GM18502 (cell line): Measurements from ENCODE around the gene SDCCAG8.
A peak's percentile ranks its signal among the peaks of the same experiment; 100 is the strongest.
"Not testable (repeated sequence)": the region's sequence is repeated elsewhere in the genome, so short reads cannot be mapped to it uniquely, and the experiment has no call there.

Experiments used
- ATAC-seq: cut with Tn5 transposase; IDR thresholded peaks from one replicate; pipeline ENCODE4 v1.9.1; 2021; ENCODE audit warnings: mild to moderate bottlenecking; ENCODE audit not compliant: unreplicated experiment, poor library complexity

The SDCCAG8 gene

DNA sequence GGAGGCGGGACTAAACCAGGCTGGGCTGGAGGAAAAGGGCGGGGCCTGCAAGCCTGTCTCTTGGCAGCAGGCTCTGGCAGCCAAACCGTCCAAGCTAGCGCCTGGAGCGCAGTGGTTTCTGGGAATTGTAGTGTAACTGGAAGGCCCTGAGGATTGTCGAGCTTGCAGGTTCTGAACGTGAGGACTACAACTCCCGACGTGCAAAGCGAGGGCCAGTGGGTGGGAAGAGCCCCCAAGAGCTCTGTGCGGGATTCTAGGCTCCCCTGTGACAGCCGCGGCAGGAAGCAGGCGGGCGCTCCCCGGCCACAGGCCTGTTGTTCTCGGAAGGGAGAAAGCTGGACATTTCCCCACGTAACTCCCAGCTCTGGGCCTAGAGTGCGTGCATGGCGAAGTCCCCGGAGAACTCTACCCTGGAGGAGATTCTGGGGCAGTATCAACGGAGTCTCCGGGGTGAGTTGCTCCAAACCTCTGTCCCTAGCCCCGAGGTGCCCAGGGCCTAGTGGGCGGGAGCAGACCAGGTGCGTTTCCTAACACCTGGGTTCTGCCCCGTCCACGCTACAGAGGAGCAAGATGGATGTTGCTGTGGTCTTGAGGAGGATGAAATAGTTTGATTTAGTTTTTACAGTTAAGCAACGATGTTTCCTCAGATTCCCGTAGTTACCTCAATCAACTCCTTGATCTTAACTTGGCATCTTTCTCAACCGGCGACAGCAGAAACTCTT lies at the start of gene SDCCAG8:
Gene SDCCAG8, plus strand, starts transcription at position 251 of the 722 bp plus-strand sequence. Its CDS starts 133 bp downstream, at position 384.
- ATAC-seq, result peak; percentile 76

DNA sequence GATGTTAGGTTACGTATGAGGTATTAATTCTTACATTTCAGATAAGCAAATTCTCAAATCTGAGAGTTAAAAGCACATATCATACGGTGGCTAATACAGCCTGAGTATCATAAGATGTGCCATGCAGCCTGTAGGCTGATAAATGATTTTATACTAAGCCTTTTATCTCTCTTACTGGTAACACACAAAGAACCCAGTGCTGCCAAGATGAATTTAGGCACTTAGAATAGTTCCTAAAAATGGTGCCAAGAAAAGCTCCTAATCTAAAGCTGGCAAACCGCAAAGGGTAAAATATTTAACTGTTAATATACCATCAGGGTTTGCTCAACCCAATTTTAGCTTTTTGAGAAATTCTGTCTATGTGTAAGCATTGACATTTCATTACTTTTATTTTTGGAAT lies 43.9 kb upstream of the SDCCAG8 start:
- ATAC-seq, result not testable (repeated sequence)

DNA sequence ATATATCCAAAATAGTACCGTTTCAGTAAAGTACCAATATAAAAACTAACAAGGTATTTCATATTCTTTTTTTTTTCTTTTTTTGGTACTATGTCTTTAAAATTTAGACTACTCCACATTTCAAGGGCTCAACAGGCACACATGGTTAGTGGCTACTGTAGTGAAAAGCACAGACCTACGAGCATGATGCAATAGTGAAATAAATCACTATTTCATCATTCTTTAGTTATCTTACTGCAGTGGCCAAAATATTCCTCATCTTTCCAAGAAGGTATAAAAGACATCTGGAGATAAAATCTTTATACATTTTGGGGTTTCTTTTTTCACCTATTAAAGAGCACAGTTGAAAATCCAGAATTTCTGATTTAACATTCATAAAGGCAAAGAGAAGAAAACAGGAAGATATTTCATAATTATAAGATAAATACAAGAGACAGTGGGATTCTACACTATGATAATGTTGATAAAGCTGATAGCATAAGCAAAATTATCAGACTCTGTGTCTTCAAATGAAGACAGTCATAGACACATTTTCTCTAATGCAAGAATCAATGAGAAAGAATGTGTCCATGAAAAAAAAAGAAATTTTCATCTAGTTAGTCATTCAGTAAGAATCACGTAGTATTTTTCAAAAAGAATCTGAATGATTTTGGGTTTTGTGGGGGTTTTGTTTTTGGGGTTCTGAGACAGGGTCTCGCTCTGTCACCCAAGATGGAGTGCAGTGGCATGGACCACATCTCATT lies 42.6 kb upstream of the SDCCAG8 start:
- no peak for ATAC-seq

- not testable (repeated sequence) for ATAC-seq
These were observed 40.5 kb upstream of the SDCCAG8 start for GRCh38 chr1:243215276-243215875.

DNA sequence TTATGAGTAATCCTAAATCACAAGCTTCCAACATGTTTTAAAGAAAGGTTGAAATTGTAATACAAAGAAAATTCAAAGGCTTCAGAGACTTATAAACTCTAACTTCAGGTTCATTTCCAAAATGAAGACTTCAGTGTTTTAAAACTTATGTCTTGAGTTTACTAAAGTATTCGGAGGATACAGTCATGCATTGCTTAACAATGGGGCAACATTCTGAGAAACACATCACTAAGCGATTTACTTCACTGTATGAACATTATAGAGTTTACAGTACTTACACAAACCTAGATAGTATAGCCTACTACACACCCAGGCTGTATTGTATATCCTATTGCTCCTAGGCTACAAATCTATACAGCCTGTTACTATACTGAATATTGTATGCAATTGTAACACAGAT lies 39.1 kb upstream of the SDCCAG8 start:
- no peak for ATAC-seq

DNA sequence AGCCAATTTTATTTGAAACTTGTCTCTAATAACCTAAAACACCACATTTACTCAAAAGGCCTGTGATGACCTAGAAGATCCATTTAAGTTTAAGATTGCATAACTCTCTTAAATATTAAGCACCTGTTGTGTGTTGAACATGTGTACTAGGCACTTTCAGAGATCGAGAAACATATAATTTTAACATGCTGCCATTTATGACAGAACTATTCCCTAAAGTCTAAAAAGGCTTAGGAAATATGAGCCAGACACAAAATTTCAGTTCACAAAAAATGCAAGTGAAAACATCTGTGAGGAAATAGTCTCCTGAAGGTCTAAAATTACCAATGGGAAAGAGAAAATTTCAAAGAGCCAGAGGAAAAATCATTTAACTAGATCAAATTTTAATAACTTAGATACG lies 38.5 kb upstream of the SDCCAG8 start:
- no peak for ATAC-seq

GRCh38 chr1:243218059-243218458 lies 37.8 kb upstream of the SDCCAG8 start:
- no peak for ATAC-seq

GRCh38 chr1:243227622-243228021 lies 28.2 kb upstream of the SDCCAG8 start:
- no peak for ATAC-seq

- no peak for ATAC-seq
These were observed 26.3 kb upstream of the SDCCAG8 start for GRCh38 chr1:243229526-243229925.

GRCh38 chr1:243230914-243231313 lies 24.9 kb upstream of the SDCCAG8 start:
- no peak for ATAC-seq

GRCh38 chr1:243233908-243234307 lies 21.9 kb upstream of the SDCCAG8 start:
- ATAC-seq, result no peak

GRCh38 chr1:243234978-243235647 lies 20.7 kb upstream of the SDCCAG8 start:
- no peak for ATAC-seq

DNA sequence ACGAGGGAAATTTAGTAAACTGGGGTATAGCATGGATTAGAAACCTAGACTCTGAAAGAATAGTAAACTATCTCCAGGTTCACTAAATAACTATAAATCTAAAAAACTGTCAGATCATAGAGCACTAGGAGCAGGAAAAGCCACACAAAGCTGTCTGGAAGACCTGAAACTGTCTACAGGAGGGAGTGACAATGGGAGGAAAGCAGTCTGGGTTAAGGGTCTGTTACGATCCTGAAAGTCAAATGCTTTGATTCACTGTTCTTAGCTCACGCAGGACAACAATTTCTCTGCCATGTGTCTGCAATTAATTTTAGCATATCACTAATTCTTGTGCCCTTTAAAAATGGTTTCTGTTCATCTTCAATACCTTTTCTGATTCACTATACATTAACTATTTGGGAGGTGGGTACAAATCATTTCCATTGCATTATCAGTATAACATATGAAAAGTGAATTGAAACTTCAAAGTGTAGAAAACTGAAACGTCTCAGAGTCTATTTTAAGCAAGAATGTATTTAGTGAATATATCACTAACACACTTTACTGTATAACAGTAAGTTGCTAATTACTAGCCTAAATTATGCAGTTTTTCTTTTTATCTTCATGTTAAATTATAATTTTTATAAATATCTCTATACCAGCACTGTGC lies 19.1 kb upstream of the SDCCAG8 start:
- ATAC-seq, result no peak

GRCh38 chr1:243244432-243244841 lies 11.4 kb upstream of the SDCCAG8 start:
- peak; percentile 42 for ATAC-seq

DNA sequence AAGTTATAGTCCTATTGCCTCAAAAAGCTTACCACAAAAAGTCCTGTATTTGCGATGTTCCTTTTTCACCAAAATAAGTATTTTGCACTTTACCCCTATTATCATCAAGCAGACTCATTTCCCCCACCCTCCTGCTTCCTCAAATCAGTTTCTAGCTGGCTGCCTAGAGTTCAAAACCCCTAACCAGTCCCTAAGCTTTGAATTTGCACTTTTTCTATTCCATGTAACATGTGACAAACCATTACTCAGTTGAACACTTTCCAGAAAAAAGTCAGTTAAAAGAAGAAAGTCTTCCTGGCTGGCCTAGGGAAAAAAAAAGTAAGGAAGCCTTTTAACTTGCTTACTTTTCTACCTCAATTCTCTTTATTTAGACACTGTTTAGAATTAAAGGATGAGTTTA lies 8.9 kb upstream of the SDCCAG8 start:
- no peak for ATAC-seq

GRCh38 chr1:243247901-243248300 lies 7.9 kb upstream of the SDCCAG8 start:
- no peak for ATAC-seq

DNA sequence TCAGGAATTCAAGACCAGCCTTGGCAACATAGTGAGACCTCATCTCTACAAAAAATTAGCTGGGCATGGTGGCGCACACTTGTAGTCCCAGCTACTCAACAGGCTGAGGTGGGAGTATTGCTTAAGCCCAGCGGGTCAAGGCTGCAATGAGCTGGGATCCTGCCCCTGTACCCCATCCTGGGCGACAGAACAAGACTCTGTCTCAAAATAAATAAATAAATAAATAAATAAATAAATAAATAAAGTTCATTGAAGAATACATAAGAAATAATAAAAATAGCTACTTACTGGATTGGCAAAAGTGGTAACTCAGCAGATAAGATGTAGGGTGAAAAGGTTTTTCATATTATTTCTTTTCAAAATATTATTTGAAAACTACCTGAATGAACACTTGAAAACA lies 6.6 kb upstream of the SDCCAG8 start:
- no peak for ATAC-seq

DNA sequence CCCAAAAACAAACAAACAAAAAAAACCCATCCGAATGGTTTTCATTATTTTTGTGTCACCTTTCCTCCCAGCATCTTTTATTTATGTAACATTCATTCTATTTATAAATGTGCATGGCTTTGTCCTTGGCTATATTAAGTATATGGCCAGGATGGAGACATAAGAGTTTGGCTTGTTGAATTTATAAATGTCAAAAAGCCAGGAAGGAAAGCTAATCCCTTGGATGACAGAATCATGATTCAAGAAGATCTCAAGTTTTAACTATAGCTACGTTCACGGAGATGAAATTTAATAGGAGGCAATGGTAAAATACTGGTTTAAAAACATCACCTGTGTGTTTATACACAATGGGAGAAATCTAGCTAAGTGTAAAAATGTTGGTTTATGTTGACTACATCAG lies 5.7 kb upstream of the SDCCAG8 start:
- ATAC-seq, result no peak

DNA sequence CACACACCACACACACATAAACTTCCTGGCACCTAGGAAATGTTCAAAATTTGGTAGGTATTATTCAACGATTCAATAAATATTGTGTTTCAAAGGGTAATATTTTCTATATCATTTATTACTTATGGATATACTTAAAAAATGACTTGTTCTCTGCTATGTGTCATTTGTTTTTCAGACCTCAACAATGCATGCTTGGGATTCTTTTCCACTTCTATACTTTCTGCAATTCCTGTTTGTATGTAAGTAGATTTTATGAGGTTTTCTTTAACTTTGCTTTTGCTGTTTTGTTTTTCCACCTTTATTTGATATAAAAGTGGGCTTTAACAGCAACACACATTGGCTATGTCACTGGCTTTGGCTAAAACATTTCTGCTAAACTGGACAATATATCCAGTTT lies 4.3 kb upstream of the SDCCAG8 start:
- ATAC-seq, result no peak

DNA sequence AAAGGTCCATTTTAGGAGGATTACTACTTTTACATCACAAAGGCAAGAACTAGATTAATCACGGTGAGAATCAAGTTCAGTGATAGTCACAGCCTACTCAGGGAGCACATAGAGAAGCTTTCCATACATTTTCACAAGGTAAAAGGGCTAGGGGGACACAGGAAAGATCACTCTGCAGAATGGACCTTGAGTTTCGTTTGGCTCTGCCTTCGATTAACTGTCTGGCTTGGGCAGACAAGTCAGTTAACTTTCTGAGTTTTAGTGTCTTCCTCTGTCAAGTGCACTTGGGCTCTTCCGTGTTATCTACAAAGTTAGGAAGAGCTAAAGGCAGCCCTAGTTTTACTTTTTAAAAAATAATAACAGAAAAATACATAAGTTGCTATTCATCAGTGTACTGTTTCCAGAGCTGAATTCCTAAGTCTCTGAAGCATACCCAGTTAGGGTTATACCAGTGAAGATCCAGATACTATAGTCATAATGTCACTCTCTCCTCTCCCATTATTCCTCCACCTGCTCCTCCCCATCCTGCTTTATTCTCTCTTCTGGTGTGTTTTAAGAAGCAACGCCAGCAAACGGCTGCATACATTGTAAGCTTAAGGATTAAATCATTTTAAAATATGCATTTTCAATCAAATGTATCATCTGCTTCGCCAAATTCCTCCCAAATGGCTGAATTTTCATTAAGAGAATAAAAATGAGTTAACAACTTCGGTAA lies 2.5 kb upstream of the SDCCAG8 start:
- no peak for ATAC-seq
